Calu3 (cell line): ENCODE results near the gene TAF11L14. TPM values are rescaled to one million over a fixed set of nuclear protein-coding genes. Genes with fewer than 3 reads are reported as not detected.

Experiments
- BruUV-seq: library from RNA; stranded (reverse); fragments of 400-500 nt; replicated peaks from 2 replicates; lab custom pipeline; 2021; lab: Mats Ljungman, UMichigan
- CTCF ChIA-PET: fragments of 300-600 bp; sonication (Branson Sonifier 250); formaldehyde crosslinking; loops from one replicate; lab custom pipeline; 2022; ENCODE audit warnings: antibody characterized with exemption; lab: Charles Lee
- DNase-seq: peaks from one replicate; pipeline ENCODE4 v3.0.0; 2022
- H3K27ac Mint-ChIP-seq: one replicate; pipeline ENCODE4 v1.8.0; 2022; ENCODE audit warnings: mixed read lengths; ENCODE audit not compliant: unreplicated experiment
- H3K27me3 Mint-ChIP-seq: one replicate; pipeline ENCODE4 v1.8.0; 2022; ENCODE audit warnings: mixed read lengths; ENCODE audit not compliant: unreplicated experiment
- H3K36me3 Mint-ChIP-seq: one replicate; pipeline ENCODE4 v1.8.0; 2022; ENCODE audit warnings: mild to moderate bottlenecking, moderate library complexity, mixed read lengths; ENCODE audit not compliant: insufficient read depth, unreplicated experiment
- H3K4me1 Mint-ChIP-seq: one replicate; pipeline ENCODE4 v1.8.0; 2022; ENCODE audit warnings: mild to moderate bottlenecking, low read depth, mixed read lengths; ENCODE audit not compliant: unreplicated experiment
- H3K4me3 Mint-ChIP-seq: one replicate; pipeline ENCODE4 v1.8.0; 2022; ENCODE audit warnings: mild to moderate bottlenecking, low read depth, moderate library complexity, mixed read lengths; ENCODE audit not compliant: unreplicated experiment
- H3K9me3 Mint-ChIP-seq: one replicate; pipeline ENCODE4 v1.8.0; 2022; ENCODE audit warnings: low read depth, mixed read lengths; ENCODE audit not compliant: unreplicated experiment
- intact Hi-C: fragments of 100-400 bp; cut with micrococcal nuclease; formaldehyde crosslinking; loops from one replicate; pipeline ENCODE4 v1.10.0; 2022; ENCODE audit not compliant: unreplicated experiment
- total RNA-seq: library from RNA; stranded (reverse); gene quantifications from 2 replicates; pipeline ENCODE4 v1.2.3, GENCODE V29; 2022
- TF ChIP-seq, protein P1 (sequence below): fragments of 200-600 bp; IDR thresholded peaks from one replicate; pipeline ENCODE4 v1.8.0; 2022; ENCODE audit warnings: antibody characterized with exemption; ENCODE audit not compliant: unreplicated experiment

The TAF11L14 gene
- total RNA-seq, 1 experiment from 2014 or later = not detected

- H3K27ac Mint-ChIP-seq = no peak overlapping the region
- intact Hi-C loops = no loop called here
- TF ChIP-seq, protein P1, sequence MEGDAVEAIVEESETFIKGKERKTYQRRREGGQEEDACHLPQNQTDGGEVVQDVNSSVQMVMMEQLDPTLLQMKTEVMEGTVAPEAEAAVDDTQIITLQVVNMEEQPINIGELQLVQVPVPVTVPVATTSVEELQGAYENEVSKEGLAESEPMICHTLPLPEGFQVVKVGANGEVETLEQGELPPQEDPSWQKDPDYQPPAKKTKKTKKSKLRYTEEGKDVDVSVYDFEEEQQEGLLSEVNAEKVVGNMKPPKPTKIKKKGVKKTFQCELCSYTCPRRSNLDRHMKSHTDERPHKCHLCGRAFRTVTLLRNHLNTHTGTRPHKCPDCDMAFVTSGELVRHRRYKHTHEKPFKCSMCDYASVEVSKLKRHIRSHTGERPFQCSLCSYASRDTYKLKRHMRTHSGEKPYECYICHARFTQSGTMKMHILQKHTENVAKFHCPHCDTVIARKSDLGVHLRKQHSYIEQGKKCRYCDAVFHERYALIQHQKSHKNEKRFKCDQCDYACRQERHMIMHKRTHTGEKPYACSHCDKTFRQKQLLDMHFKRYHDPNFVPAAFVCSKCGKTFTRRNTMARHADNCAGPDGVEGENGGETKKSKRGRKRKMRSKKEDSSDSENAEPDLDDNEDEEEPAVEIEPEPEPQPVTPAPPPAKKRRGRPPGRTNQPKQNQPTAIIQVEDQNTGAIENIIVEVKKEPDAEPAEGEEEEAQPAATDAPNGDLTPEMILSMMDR = no peak
Measured at GRCh38 chr5:17663182-17663581, 28.9 kb downstream of the TAF11L14 start.

DNA sequence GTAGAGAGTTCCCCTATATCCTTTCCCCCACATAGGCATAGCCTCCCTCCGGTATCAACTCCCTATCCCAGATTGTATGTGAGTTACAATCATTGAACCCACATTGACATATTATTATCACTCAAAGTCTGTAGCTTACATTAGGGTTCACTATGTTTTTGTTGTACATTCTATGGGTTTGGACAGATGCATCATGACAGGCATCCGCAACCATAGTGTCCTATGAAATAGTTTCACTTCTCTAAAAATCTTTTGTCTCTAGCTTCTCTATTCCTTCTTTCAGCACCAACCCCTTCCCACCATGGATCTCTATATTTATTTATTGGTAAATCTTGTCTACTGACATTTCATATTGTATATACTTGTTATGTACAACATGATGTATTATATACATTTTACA, 31.6 kb downstream of the TAF11L14 start:
- Mint-ChIP-seq H3K4me1 (no peaks in the 10 kb centered on the region), H3K9me3 (peaks cover 15% of the 10 kb centered on the region), H3K27me3 (no peaks in the 10 kb centered on the region), H3K27ac (no peak overlapping the region), H3K36me3 (no peaks in the 10 kb centered on the region), H3K4me3 (no peak overlapping the region)
- CTCF ChIA-PET = no interaction called here
- BruUV-seq = no TSS peak
- DNase-seq = no peak
- TF ChIP-seq, protein P1 = no peak
- intact Hi-C loops = no loop called here

More at GRCh38 chr5:17663182-17663581, 28.9 kb downstream of the TAF11L14 start:
- DNase-seq = no peak
- H3K4me3 Mint-ChIP-seq = no peak overlapping the region
- H3K4me1 Mint-ChIP-seq = no peaks in the 10 kb centered on the region
- CTCF ChIA-PET = interaction anchor here (0.7 kb wide), 1 partner anchor 19 kb away, joined by 3 read pairs; no protein-coding TSS in a partner anchor
- H3K27me3 Mint-ChIP-seq = no peaks in the 10 kb centered on the region
- no peaks in the 10 kb centered on the region for H3K36me3 Mint-ChIP-seq
- no TSS peak for BruUV-seq
- H3K9me3 Mint-ChIP-seq = peaks cover 13% of the 10 kb centered on the region

- H3K36me3 Mint-ChIP-seq = no peaks in the 10 kb centered on the region
- intact Hi-C loops = no loop called here
- H3K9me3 Mint-ChIP-seq = peaks cover 18% of the 10 kb centered on the region
- H3K4me3 Mint-ChIP-seq = no peak overlapping the region
- TF ChIP-seq, protein P1 = no peak
- H3K4me1 Mint-ChIP-seq = no peaks in the 10 kb centered on the region
- CTCF ChIA-PET = no interaction called here
- H3K27ac Mint-ChIP-seq = no peak overlapping the region
- H3K27me3 Mint-ChIP-seq = no peaks in the 10 kb centered on the region
- no peak for DNase-seq
- BruUV-seq = no TSS peak
Measured at GRCh38 chr5:17666726-17667235, 32.5 kb downstream of the TAF11L14 start.

- CTCF ChIA-PET = no interaction called here
- TF ChIP-seq, protein P1 = no peak
- H3K27me3 Mint-ChIP-seq = no peaks in the 10 kb centered on the region
- BruUV-seq = no TSS peak
- no peaks in the 10 kb centered on the region for H3K4me1 Mint-ChIP-seq
- no peaks in the 10 kb centered on the region for H3K36me3 Mint-ChIP-seq
- H3K9me3 Mint-ChIP-seq = peaks cover 21% of the 10 kb centered on the region
- no peak for DNase-seq
- no peak overlapping the region for H3K27ac Mint-ChIP-seq
- no peak overlapping the region for H3K4me3 Mint-ChIP-seq
- intact Hi-C loops = no loop called here
Measured at GRCh38 chr5:17670353-17670752, 36.1 kb downstream of the TAF11L14 start.
